Measurements from ENCODE around the gene ZNF267. TPM values are rescaled to one million over a fixed set of nuclear protein-coding genes. Genes with fewer than 3 reads are reported as not detected.
A peak's percentile ranks its signal among the peaks of the same experiment; 100 is the strongest.
"Not testable (repeated sequence)": the region's sequence is repeated elsewhere in the genome, so short reads cannot be mapped to it uniquely, and the experiment has no call there.

Gene ZNF267
- total RNA-seq, 1 experiment from 2014 or later, result 25.3 TPM

DNA sequence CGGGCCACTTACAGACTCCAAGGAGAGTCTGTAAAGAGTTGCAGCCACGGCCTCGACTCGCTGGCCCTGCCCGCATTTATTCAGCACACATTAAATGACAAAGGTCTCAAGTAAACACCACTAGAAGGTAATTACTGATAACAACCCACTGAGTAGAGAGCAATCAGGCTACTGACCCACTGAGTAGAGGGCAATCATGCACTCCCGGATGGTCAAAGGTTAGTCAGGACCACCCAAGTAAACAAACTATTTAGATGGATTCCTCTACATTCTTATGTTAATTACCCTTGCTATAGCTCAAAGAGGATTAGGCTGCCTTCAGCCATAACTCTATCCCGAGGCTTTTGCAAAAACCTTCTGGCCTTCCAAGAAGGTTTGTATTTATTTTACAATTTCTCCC, 30.7 kb upstream of the ZNF267 start:
- ATAC-seq (peak; percentile 78), DNase-seq (ENCODE audit: low spot score) (no peak)
- ChIA-PET POLR2A (no interaction called here), CTCF (no interaction called here)
- H3K4me1 Mint-ChIP-seq, result no peaks in the 10 kb centered on the region
- H3K4me3 Mint-ChIP-seq, result no peak overlapping the region
- H3K9me3 Mint-ChIP-seq, result peaks cover 84% of the 10 kb centered on the region
- no peak overlapping the region for H3K27ac Mint-ChIP-seq
- H3K27me3 Mint-ChIP-seq (ENCODE audit: low read depth), result peaks cover 96% of the 10 kb centered on the region
- peaks cover 73% of the 10 kb centered on the region for H3K36me3 Mint-ChIP-seq
- TF ChIP-seq, protein P1, sequence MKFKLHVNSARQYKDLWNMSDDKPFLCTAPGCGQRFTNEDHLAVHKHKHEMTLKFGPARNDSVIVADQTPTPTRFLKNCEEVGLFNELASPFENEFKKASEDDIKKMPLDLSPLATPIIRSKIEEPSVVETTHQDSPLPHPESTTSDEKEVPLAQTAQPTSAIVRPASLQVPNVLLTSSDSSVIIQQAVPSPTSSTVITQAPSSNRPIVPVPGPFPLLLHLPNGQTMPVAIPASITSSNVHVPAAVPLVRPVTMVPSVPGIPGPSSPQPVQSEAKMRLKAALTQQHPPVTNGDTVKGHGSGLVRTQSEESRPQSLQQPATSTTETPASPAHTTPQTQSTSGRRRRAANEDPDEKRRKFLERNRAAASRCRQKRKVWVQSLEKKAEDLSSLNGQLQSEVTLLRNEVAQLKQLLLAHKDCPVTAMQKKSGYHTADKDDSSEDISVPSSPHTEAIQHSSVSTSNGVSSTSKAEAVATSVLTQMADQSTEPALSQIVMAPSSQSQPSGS (CRISPR knock-in tag; IDR thresholded peaks at IDR 0.05; ENCODE audit: borderline replicate concordance, low read depth), result no peak
- TF ChIP-seq, protein P2, sequence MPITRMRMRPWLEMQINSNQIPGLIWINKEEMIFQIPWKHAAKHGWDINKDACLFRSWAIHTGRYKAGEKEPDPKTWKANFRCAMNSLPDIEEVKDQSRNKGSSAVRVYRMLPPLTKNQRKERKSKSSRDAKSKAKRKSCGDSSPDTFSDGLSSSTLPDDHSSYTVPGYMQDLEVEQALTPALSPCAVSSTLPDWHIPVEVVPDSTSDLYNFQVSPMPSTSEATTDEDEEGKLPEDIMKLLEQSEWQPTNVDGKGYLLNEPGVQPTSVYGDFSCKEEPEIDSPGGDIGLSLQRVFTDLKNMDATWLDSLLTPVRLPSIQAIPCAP (CRISPR knock-in tag; IDR thresholded peaks at IDR 0.05), result no peak
- no peak for TF ChIP-seq MYBL2 (CRISPR knock-in tag; IDR thresholded peaks at IDR 0.05)
- TF ChIP-seq, protein P3, sequence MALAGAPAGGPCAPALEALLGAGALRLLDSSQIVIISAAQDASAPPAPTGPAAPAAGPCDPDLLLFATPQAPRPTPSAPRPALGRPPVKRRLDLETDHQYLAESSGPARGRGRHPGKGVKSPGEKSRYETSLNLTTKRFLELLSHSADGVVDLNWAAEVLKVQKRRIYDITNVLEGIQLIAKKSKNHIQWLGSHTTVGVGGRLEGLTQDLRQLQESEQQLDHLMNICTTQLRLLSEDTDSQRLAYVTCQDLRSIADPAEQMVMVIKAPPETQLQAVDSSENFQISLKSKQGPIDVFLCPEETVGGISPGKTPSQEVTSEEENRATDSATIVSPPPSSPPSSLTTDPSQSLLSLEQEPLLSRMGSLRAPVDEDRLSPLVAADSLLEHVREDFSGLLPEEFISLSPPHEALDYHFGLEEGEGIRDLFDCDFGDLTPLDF (CRISPR knock-in tag; IDR thresholded peaks at IDR 0.05), result no peak
- TF ChIP-seq, protein P4, sequence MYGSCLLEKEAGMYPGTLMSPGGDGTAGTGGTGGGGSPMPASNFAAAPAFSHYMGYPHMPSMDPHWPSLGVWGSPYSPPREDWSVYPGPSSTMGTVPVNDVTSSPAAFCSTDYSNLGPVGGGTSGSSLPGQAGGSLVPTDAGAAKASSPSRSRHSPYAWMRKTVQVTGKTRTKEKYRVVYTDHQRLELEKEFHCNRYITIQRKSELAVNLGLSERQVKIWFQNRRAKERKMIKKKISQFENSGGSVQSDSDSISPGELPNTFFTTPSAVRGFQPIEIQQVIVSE (CRISPR knock-in tag; IDR thresholded peaks at IDR 0.05; ENCODE audit: borderline replicate concordance), result no peak
- TF ChIP-seq, protein P5, sequence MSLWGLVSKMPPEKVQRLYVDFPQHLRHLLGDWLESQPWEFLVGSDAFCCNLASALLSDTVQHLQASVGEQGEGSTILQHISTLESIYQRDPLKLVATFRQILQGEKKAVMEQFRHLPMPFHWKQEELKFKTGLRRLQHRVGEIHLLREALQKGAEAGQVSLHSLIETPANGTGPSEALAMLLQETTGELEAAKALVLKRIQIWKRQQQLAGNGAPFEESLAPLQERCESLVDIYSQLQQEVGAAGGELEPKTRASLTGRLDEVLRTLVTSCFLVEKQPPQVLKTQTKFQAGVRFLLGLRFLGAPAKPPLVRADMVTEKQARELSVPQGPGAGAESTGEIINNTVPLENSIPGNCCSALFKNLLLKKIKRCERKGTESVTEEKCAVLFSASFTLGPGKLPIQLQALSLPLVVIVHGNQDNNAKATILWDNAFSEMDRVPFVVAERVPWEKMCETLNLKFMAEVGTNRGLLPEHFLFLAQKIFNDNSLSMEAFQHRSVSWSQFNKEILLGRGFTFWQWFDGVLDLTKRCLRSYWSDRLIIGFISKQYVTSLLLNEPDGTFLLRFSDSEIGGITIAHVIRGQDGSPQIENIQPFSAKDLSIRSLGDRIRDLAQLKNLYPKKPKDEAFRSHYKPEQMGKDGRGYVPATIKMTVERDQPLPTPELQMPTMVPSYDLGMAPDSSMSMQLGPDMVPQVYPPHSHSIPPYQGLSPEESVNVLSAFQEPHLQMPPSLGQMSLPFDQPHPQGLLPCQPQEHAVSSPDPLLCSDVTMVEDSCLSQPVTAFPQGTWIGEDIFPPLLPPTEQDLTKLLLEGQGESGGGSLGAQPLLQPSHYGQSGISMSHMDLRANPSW (CRISPR knock-in tag; conservative IDR thresholded peaks at IDR 0.05; ENCODE audit: low read depth), result no peak
- TF ChIP-seq, protein P6, sequence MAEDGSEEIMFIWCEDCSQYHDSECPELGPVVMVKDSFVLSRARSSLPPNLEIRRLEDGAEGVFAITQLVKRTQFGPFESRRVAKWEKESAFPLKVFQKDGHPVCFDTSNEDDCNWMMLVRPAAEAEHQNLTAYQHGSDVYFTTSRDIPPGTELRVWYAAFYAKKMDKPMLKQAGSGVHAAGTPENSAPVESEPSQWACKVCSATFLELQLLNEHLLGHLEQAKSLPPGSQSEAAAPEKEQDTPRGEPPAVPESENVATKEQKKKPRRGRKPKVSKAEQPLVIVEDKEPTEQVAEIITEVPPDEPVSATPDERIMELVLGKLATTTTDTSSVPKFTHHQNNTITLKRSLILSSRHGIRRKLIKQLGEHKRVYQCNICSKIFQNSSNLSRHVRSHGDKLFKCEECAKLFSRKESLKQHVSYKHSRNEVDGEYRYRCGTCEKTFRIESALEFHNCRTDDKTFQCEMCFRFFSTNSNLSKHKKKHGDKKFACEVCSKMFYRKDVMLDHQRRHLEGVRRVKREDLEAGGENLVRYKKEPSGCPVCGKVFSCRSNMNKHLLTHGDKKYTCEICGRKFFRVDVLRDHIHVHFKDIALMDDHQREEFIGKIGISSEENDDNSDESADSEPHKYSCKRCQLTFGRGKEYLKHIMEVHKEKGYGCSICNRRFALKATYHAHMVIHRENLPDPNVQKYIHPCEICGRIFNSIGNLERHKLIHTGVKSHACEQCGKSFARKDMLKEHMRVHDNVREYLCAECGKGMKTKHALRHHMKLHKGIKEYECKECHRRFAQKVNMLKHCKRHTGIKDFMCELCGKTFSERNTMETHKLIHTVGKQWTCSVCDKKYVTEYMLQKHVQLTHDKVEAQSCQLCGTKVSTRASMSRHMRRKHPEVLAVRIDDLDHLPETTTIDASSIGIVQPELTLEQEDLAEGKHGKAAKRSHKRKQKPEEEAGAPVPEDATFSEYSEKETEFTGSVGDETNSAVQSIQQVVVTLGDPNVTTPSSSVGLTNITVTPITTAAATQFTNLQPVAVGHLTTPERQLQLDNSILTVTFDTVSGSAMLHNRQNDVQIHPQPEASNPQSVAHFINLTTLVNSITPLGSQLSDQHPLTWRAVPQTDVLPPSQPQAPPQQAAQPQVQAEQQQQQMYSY (CRISPR knock-in tag; IDR thresholded peaks at IDR 0.05), result no peak
- TF ChIP-seq FOXP1 (CRISPR knock-in tag; IDR thresholded peaks at IDR 0.05; ENCODE audit: borderline replicate concordance), result no peak
- TF ChIP-seq ZNF219 (CRISPR knock-in tag; IDR thresholded peaks at IDR 0.05; ENCODE audit: borderline replicate concordance), result no peak
- no peak for TF ChIP-seq ELF4 (CRISPR knock-in tag; IDR thresholded peaks at IDR 0.05; ENCODE audit: low read depth)
- TF ChIP-seq, protein P7, sequence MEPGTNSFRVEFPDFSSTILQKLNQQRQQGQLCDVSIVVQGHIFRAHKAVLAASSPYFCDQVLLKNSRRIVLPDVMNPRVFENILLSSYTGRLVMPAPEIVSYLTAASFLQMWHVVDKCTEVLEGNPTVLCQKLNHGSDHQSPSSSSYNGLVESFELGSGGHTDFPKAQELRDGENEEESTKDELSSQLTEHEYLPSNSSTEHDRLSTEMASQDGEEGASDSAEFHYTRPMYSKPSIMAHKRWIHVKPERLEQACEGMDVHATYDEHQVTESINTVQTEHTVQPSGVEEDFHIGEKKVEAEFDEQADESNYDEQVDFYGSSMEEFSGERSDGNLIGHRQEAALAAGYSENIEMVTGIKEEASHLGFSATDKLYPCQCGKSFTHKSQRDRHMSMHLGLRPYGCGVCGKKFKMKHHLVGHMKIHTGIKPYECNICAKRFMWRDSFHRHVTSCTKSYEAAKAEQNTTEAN (CRISPR knock-in tag; IDR thresholded peaks at IDR 0.05), result no peak
- no peak for TF ChIP-seq GRHL2 (CRISPR knock-in tag; IDR thresholded peaks at IDR 0.05; ENCODE audit: insufficient replicate concordance, severe bottlenecking)
- TF ChIP-seq ESRRA (CRISPR knock-in tag; IDR thresholded peaks at IDR 0.05; ENCODE audit: borderline replicate concordance), result no peak
- TF ChIP-seq, protein P8, sequence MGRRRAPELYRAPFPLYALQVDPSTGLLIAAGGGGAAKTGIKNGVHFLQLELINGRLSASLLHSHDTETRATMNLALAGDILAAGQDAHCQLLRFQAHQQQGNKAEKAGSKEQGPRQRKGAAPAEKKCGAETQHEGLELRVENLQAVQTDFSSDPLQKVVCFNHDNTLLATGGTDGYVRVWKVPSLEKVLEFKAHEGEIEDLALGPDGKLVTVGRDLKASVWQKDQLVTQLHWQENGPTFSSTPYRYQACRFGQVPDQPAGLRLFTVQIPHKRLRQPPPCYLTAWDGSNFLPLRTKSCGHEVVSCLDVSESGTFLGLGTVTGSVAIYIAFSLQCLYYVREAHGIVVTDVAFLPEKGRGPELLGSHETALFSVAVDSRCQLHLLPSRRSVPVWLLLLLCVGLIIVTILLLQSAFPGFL (CRISPR knock-in tag; IDR thresholded peaks at IDR 0.05; ENCODE audit: borderline replicate concordance), result no peak
- no peak for TF ChIP-seq TEAD1 (CRISPR knock-in tag; IDR thresholded peaks at IDR 0.05)
- TF ChIP-seq RORB (CRISPR knock-in tag; IDR thresholded peaks at IDR 0.05), result no peak

DNA sequence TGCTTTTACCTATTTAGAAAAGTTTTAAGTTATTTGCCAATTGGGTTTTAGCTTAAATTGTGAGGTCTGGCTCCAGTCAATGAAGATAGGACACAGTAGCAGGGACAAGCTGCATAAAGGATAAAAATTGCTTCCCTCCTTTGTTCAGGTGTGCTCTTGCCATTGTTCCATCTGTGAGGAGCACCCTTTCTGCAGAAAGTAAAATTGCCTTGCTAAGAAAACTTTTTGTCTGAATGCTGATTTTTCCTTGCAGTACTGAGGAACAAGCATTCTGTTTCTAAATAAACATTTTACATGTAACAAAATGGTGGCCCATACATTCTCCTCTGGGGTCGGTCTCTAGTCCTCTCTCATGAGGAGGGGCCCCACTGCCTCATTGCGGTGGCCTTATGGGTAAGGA, 25.0 kb upstream of the ZNF267 start:
- DNase-seq (ENCODE audit: low spot score); CTCF ChIA-PET; H3K4me1 Mint-ChIP-seq; H3K4me3 Mint-ChIP-seq; ATAC-seq; POLR2A ChIA-PET; H3K27ac Mint-ChIP-seq: not testable (repeated sequence)
- peaks cover 67% of the 10 kb centered on the region for H3K27me3 Mint-ChIP-seq (ENCODE audit: low read depth)
- peaks cover 63% of the 10 kb centered on the region for H3K36me3 Mint-ChIP-seq
- peaks cover 78% of the 10 kb centered on the region for H3K9me3 Mint-ChIP-seq
